DOHH2 (cell line): Measurements from ENCODE around the gene BCOR.

Experiments
- EZH2phosphoT487 ChIP-seq: fragments of 200-600 bp; sonication (generic); IDR thresholded peaks from 2 replicates; pipeline ENCODE4 v1.6.1; 2017; ENCODE audit warnings: borderline replicate concordance, mild to moderate bottlenecking, antibody characterized with exemption, low read length, moderate library complexity, mixed read lengths
- TF ChIP-seq, protein P1 (sequence below): fragments of 200-600 bp; sonication (generic); IDR thresholded peaks from one replicate; pipeline ENCODE4 v1.5.1; 2014; ENCODE audit warnings: antibody characterized with exemption, mild to moderate bottlenecking, low read depth, low read length; ENCODE audit not compliant: poor library complexity, severe bottlenecking

DNA sequence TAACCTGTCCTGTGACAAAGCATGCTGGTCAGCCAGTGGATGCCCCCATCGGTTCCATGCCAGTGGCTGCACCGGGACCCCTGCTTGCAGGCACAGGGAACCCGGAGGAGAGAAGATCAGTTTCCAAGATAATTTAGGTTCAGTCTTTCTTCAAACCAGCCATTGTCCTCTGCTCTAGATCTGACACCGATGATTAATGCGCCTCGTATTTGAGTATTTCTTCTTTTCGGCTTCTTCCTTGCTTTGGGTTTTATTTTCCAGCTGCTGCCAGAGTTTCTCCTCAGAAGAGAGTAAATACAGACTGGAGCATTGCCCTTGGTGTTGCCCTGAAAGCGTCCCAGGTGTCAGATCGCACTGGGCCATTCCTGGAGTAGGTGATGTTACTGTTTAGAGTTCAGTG, 19.2 kb upstream of the BCOR start:
- TF ChIP-seq, protein P1, sequence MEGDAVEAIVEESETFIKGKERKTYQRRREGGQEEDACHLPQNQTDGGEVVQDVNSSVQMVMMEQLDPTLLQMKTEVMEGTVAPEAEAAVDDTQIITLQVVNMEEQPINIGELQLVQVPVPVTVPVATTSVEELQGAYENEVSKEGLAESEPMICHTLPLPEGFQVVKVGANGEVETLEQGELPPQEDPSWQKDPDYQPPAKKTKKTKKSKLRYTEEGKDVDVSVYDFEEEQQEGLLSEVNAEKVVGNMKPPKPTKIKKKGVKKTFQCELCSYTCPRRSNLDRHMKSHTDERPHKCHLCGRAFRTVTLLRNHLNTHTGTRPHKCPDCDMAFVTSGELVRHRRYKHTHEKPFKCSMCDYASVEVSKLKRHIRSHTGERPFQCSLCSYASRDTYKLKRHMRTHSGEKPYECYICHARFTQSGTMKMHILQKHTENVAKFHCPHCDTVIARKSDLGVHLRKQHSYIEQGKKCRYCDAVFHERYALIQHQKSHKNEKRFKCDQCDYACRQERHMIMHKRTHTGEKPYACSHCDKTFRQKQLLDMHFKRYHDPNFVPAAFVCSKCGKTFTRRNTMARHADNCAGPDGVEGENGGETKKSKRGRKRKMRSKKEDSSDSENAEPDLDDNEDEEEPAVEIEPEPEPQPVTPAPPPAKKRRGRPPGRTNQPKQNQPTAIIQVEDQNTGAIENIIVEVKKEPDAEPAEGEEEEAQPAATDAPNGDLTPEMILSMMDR: no peak
- TF ChIP-seq EZH2phosphoT487: no peak
